DND-41 (cell line): ENCODE measurements around the gene RMI2.

Experiments used
- ATAC-seq: fragments of 200-7000 bp; cut with Tn5 transposase; 3 replicates; pipeline ENCODE4 v1.9.1; 2021; ENCODE audit warnings: low read depth; ENCODE audit not compliant: insufficient read depth
- DNase-seq: peaks from one replicate; pipeline ENCODE4 v3.0.0-alpha.2; 2020
- H2AFZ ChIP-seq: 2 replicates; pipeline ENCODE4 v1.6.0; 2012; ENCODE audit warnings: low read depth, low read length
- H3K27ac ChIP-seq: 2 replicates; pipeline ENCODE4 v1.5.1; 2012; ENCODE audit warnings: low read length, inconsistent platforms
- H3K27me3 ChIP-seq: fragments of 200-600 bp; sonication (generic); 2 replicates; pipeline ENCODE4 v1.6.0; 2012; ENCODE audit warnings: low read length, mild to moderate bottlenecking, inconsistent platforms; ENCODE audit not compliant: insufficient read depth, poor library complexity
- H3K36me3 ChIP-seq: 2 replicates; pipeline ENCODE4 v1.5.1; 2012; ENCODE audit warnings: low read length, inconsistent platforms; ENCODE audit not compliant: insufficient read depth
- H3K4me1 ChIP-seq: 2 replicates; pipeline ENCODE4 v1.5.1; 2012; ENCODE audit warnings: mild to moderate bottlenecking, low read length; ENCODE audit not compliant: insufficient read depth
- H3K4me2 ChIP-seq: 2 replicates; pipeline ENCODE4 v1.6.0; 2012; ENCODE audit warnings: mild to moderate bottlenecking, moderate library complexity, low read length, inconsistent platforms; ENCODE audit not compliant: insufficient read depth
- H3K4me3 ChIP-seq, 2 experiments: fragments of 200-600 bp in 1 of 2; shearing (Covaris generic) in 1 of 2; 2 replicates each; pipeline ENCODE4 v1.5.1; 2012 to 2016; ENCODE audit warnings: inconsistent platforms in 2 of 2, low read length in 2 of 2, mild to moderate bottlenecking in 2 of 2, low read depth in 1 of 2, moderate library complexity in 1 of 2
- H3K79me2 ChIP-seq: 2 replicates; pipeline ENCODE4 v1.6.0; 2012; ENCODE audit warnings: low read length, inconsistent platforms; ENCODE audit not compliant: insufficient read depth
- H3K9ac ChIP-seq: 2 replicates; pipeline ENCODE4 v1.6.0; 2012; ENCODE audit warnings: low read depth, mild to moderate bottlenecking, inconsistent platforms, low read length, moderate library complexity
- H3K9me3 ChIP-seq: 2 replicates; pipeline ENCODE4 v1.5.1; 2012; ENCODE audit warnings: low read length, moderate library complexity, mild to moderate bottlenecking, inconsistent platforms; ENCODE audit not compliant: insufficient read depth, severe bottlenecking
- H4K20me1 ChIP-seq: 2 replicates; pipeline ENCODE4 v1.6.0; 2012; ENCODE audit warnings: low read length; ENCODE audit not compliant: insufficient read depth
- EZH2 ChIP-seq: IDR thresholded peaks from 3 replicates; pipeline ENCODE4 v1.6.1; 2012; ENCODE audit warnings: borderline replicate concordance, low read depth, mild to moderate bottlenecking, moderate library complexity, low read length, inconsistent platforms; ENCODE audit not compliant: severe bottlenecking
- TF ChIP-seq, protein P1 (sequence below): IDR thresholded peaks from 2 replicates; pipeline ENCODE4 v1.5.1; 2012; ENCODE audit warnings: borderline replicate concordance, low read length, moderate library complexity, mild to moderate bottlenecking; ENCODE audit not compliant: poor library complexity, severe bottlenecking; ENCODE audit errors: extremely low read depth

The RMI2 gene

DNA sequence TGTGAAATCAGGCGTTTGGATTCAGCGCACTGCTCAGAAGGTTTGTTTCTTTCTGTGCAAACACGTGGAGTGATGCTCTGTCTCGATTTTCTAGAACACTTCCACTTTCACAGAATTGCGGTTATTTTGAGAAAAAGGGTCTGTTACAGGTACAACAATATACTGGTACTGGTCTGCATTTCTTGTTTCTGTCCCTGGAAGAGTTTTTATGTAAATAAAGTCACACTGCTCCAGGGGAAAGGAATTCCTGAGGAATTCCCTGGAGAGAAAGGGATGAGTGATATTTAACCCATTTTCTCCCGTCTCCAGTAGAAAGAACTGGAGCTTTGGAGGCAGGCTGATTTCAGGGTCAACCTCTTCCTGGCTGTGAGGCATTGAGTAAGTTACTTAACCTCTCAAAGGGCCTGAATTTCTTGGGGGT is 16.2 kb upstream of the RMI2 start:
- ATAC-seq, result 0 out of 3 replicates have a peak, but pooled peaks have one; percentile 18
- TF ChIP-seq, protein P1, sequence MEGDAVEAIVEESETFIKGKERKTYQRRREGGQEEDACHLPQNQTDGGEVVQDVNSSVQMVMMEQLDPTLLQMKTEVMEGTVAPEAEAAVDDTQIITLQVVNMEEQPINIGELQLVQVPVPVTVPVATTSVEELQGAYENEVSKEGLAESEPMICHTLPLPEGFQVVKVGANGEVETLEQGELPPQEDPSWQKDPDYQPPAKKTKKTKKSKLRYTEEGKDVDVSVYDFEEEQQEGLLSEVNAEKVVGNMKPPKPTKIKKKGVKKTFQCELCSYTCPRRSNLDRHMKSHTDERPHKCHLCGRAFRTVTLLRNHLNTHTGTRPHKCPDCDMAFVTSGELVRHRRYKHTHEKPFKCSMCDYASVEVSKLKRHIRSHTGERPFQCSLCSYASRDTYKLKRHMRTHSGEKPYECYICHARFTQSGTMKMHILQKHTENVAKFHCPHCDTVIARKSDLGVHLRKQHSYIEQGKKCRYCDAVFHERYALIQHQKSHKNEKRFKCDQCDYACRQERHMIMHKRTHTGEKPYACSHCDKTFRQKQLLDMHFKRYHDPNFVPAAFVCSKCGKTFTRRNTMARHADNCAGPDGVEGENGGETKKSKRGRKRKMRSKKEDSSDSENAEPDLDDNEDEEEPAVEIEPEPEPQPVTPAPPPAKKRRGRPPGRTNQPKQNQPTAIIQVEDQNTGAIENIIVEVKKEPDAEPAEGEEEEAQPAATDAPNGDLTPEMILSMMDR, result no peak
- no peak for TF ChIP-seq EZH2
- H3K9ac ChIP-seq, result no peak overlapping the region
- no peak overlapping the region for H3K27ac ChIP-seq
- no peak overlapping the region for H3K4me3 ChIP-seq
- H3K27me3 ChIP-seq, result no peaks in the 10 kb centered on the region
- peak overlapping the region; percentile 30; the same call in 1 of the 2 replicates for H3K4me2 ChIP-seq
- no peak overlapping the region for H2AFZ ChIP-seq
- H4K20me1 ChIP-seq, result peaks cover 3% of the 10 kb centered on the region; the same call in 1 of the 2 replicates
- H3K79me2 ChIP-seq, result no peaks in the 10 kb centered on the region
- no peaks in the 10 kb centered on the region for H3K9me3 ChIP-seq
- H3K36me3 ChIP-seq, result no peaks in the 10 kb centered on the region
- no peak for DNase-seq
- H3K4me1 ChIP-seq, result peaks cover 17% of the 10 kb centered on the region

DNA sequence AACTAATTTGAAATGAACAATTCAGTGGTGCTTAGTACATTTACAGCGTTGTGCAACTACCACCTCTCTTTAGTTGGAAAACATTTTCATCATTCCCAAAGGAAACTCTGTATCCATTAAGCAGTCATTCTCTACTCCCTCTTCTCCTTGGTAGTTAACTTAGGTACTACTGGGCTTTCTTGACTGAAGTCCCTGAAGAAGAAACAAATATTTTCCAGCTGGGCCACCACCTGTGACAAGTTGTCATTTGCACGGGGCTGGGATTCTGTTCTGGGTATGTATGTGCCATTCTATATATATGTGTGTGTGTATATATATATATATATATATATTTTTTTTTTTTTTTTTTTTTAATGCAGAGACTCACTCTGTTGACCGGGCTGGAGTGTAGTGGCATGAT is 15.4 kb upstream of the RMI2 start:
- H2AFZ ChIP-seq, result no peak overlapping the region
- no peak overlapping the region for H3K27ac ChIP-seq
- H3K79me2 ChIP-seq, result no peaks in the 10 kb centered on the region
- ATAC-seq, result no peak
- H3K9me3 ChIP-seq, result no peaks in the 10 kb centered on the region
- no peak overlapping the region for H3K4me2 ChIP-seq
- H3K27me3 ChIP-seq, result no peaks in the 10 kb centered on the region
- no peak for DNase-seq
- TF ChIP-seq EZH2, result no peak
- TF ChIP-seq, protein P1, result no peak
- no peak overlapping the region for H3K9ac ChIP-seq
- no peaks in the 10 kb centered on the region for H3K36me3 ChIP-seq
- peaks cover 3% of the 10 kb centered on the region; the same call in 1 of the 2 replicates for H4K20me1 ChIP-seq
- peaks cover 17% of the 10 kb centered on the region for H3K4me1 ChIP-seq
- no peak overlapping the region for H3K4me3 ChIP-seq

DNA sequence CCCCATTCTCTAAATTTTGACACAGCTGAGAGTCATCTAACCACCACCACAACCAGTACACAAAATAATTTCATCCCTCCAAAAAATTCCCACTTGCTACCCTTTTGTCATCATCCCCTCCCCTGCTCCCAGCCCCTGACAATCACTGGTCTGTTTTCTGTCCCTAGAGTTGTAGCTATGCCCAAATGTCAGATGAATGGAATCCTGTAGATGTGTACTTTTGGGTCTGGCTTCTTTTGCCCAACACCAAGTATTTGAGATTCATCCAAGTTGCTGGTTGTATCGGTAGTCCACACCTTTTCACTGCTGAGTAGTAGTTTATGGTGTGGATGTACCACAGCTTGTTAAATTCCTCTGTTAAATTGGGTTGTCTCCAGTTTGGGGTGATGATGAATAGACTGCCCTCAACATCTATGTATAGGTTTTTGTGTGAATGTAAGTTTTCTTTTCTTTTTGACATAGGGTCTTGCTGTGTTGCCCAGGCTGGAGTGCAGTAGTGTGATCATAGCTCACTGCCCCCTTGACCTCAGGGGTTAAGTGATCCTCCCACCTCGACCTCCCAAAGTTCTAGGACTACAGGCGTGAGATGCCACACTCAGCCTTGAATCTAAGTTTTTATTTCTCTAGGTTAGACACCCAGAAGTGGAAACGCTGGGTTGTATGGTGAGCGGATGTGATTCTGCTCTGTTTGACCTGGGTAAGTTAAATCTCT is 14.6 kb upstream of the RMI2 start:
- ATAC-seq (no peak), DNase-seq (no peak)
- no peak overlapping the region for H3K9ac ChIP-seq
- H3K4me3 ChIP-seq, result no peak overlapping the region
- H3K36me3 ChIP-seq, result no peaks in the 10 kb centered on the region
- peaks cover 3% of the 10 kb centered on the region; the same call in 1 of the 2 replicates for H4K20me1 ChIP-seq
- H3K4me2 ChIP-seq, result no peak overlapping the region
- H3K4me1 ChIP-seq, result peaks cover 17% of the 10 kb centered on the region
- H2AFZ ChIP-seq, result no peak overlapping the region
- no peaks in the 10 kb centered on the region for H3K27me3 ChIP-seq
- no peaks in the 10 kb centered on the region for H3K9me3 ChIP-seq
- TF ChIP-seq EZH2, result no peak
- TF ChIP-seq, protein P1, result no peak
- no peak overlapping the region for H3K27ac ChIP-seq
- no peaks in the 10 kb centered on the region for H3K79me2 ChIP-seq

DNA sequence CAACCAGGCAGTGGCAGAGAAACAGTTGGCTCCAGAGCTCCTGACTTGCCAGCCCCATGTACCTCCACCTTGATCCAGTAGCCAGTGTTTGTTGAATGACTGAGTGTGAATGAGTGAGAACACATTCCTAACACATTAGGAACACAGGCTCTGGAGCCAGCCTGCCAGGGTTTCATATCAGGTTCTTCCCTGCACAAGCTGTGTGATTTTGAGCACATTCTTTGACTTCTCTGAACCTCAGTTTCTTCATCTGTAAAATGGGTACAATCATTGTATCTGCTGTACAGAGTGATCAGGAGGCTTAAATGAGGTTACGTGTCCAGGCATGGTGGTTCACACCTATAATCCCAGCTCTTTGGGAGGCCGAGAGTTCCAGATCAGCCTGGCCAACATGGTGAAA is 13.3 kb upstream of the RMI2 start:
- Histone ChIP-seq H2AFZ (no peak overlapping the region), H3K9ac (no peak overlapping the region), H3K27me3 (no peaks in the 10 kb centered on the region), H3K36me3 (no peaks in the 10 kb centered on the region), H4K20me1 (peaks cover 3% of the 10 kb centered on the region; the same call in 1 of the 2 replicates), H3K27ac (no peak overlapping the region), H3K9me3 (no peaks in the 10 kb centered on the region), H3K4me1 (peaks cover 17% of the 10 kb centered on the region), H3K79me2 (no peaks in the 10 kb centered on the region), H3K4me3 (no peak overlapping the region), H3K4me2 (no peak overlapping the region)
- TF ChIP-seq EZH2, result no peak
- TF ChIP-seq, protein P1, result no peak
- ATAC-seq (no peak), DNase-seq (no peak)
